HCT116 (cell line): ENCODE results near the gene RTN4RL1. TPM values are rescaled to one million over a fixed set of nuclear protein-coding genes. Genes with fewer than 3 reads are reported as not detected.

Experiments used
- ATAC-seq: fragments of 200-7000 bp; cut with Tn5 transposase; 2 replicates; pipeline ENCODE4 v1.9.1; 2020; ENCODE audit warnings: mild to moderate bottlenecking, moderate library complexity
- BruUV-seq: library from RNA; stranded (reverse); fragments of 400-500 nt; replicated peaks from 2 replicates; lab custom pipeline; 2021; lab: Mats Ljungman, UMichigan
- CTCF ChIA-PET: fragments of 300-600 bp; sonication (Branson Sonifier 250); formaldehyde crosslinking; loops from one replicate; lab custom pipeline; 2021; ENCODE audit warnings: antibody characterized with exemption; lab: Charles Lee
- POLR2A ChIA-PET: fragments of 300-600, 350-600 bp; sonication (Branson Sonifier 250); formaldehyde crosslinking; loops from one replicate; lab custom pipeline; 2021; ENCODE audit warnings: antibody characterized with exemption; lab: Charles Lee
- RAD21 ChIA-PET, 2 experiments: fragments of 300-600 bp; sonication (Branson Sonifier 250); formaldehyde crosslinking; loops; one replicate each; lab custom pipeline; 2023; ENCODE audit warnings: low total read pairs in 2 of 2; ENCODE audit not compliant: uncharacterized antibody in 2 of 2, unreplicated experiment in 2 of 2, low non-redundant PET in 1 of 2; lab: Charles Lee
- DNase-seq: peaks from one replicate; pipeline ENCODE4 v3.0.0-alpha.2; 2010; ENCODE audit warnings: low read depth, low spot score
- H2AFZ ChIP-seq: fragments of 200-600 bp; shearing (Covaris generic), sonication (generic); 2 replicates; pipeline ENCODE4 v1.6.1; 2017; ENCODE audit warnings: low read depth, mixed run types, mixed read lengths, antibody characterized with exemption, low read length; ENCODE audit not compliant: poor library complexity, severe bottlenecking
- H3K27ac ChIP-seq: 2 replicates; pipeline ENCODE4 v1.5.1; 2012; ENCODE audit warnings: low read depth, low read length
- H3K27me3 ChIP-seq: fragments of 200-600 bp; sonication (generic); 2 replicates; pipeline ENCODE4 v1.6.1; 2016; ENCODE audit warnings: mixed run types, low read length, mixed read lengths; ENCODE audit not compliant: insufficient read depth
- H3K36me3 ChIP-seq, 2 experiments: fragments of 200-500 bp in 1 of 2; fragments of 200-600 bp in 1 of 2; sonication (Bioruptor generic) in 1 of 2; sonication (generic) in 1 of 2; 2 replicates each; pipeline versions ENCODE4 v1.5.1 to v1.6.1; 2014 to 2016; ENCODE audit warnings: low read length in 2 of 2, inconsistent platforms in 1 of 2, mixed read lengths in 1 of 2, mixed run types in 1 of 2; ENCODE audit not compliant: insufficient read depth in 2 of 2, control insufficient read depth in 1 of 2
- H3K4me1 ChIP-seq, 2 experiments: fragments of 200-600 bp in 1 of 2; sonication (generic) in 1 of 2; 2 replicates each; pipeline versions ENCODE4 v1.5.1 to v1.6.1; 2012 to 2017; ENCODE audit warnings: low read length in 2 of 2, inconsistent platforms in 1 of 2, mild to moderate bottlenecking in 1 of 2, mixed read lengths in 1 of 2, mixed run types in 1 of 2, moderate library complexity in 1 of 2; ENCODE audit not compliant: insufficient read depth in 2 of 2, control insufficient read depth in 1 of 2
- H3K4me2 ChIP-seq: fragments of 200-600 bp; sonication (generic); 2 replicates; pipeline ENCODE4 v1.6.1; 2017; ENCODE audit warnings: mixed run types, low read length, mixed read lengths
- H3K4me3 ChIP-seq, 2 experiments: fragments of 200-600 bp in 1 of 2; sonication (generic) in 1 of 2; replicated peaks in 1 of 2; 2 replicates each; pipeline ENCODE4 v1.5.1; 2011 to 2016; ENCODE audit warnings: low read length in 2 of 2, control low read depth in 1 of 2, low read depth in 1 of 2, mild to moderate bottlenecking in 1 of 2, mixed read lengths in 1 of 2, mixed run types in 1 of 2
- H3K79me2 ChIP-seq: fragments of 200-600 bp; sonication (generic); 2 replicates; pipeline ENCODE4 v1.6.1; 2017; ENCODE audit warnings: mild to moderate bottlenecking, mixed run types, low read length, moderate library complexity, mixed read lengths; ENCODE audit not compliant: insufficient read depth
- H3K9ac ChIP-seq: fragments of 200-600 bp; sonication (generic); 2 replicates; pipeline ENCODE4 v1.6.1; 2016; ENCODE audit warnings: low read length, mixed read lengths
- H3K9me2 ChIP-seq: fragments of 200-600 bp; sonication (generic), shearing (Covaris generic); 2 replicates; pipeline ENCODE4 v1.6.1; 2017; ENCODE audit warnings: mixed run types, mild to moderate bottlenecking, moderate library complexity; ENCODE audit not compliant: insufficient read depth
- H3K9me3 ChIP-seq, 2 experiments: fragments of 200-500 bp in 1 of 2; fragments of 200-600 bp in 1 of 2; sonication (Bioruptor generic) in 1 of 2; sonication (generic) in 1 of 2; 2 replicates each; pipeline ENCODE4 v1.6.1; 2014 to 2017; ENCODE audit warnings: low read length in 2 of 2, mixed read lengths in 2 of 2, inconsistent platforms in 1 of 2, low read depth in 1 of 2, mild to moderate bottlenecking in 1 of 2, mixed run types in 1 of 2, moderate library complexity in 1 of 2; ENCODE audit not compliant: control insufficient read depth in 1 of 2, insufficient read depth in 1 of 2
- H4K20me1 ChIP-seq: fragments of 200-600 bp; sonication (generic), shearing (Covaris generic); 2 replicates; pipeline ENCODE4 v1.6.1; 2017; ENCODE audit warnings: mixed run types, mild to moderate bottlenecking, moderate library complexity; ENCODE audit not compliant: insufficient read depth
- EGR1 ChIP-seq: IDR thresholded peaks from 2 replicates; pipeline ENCODE4 v1.6.1; 2012; ENCODE audit warnings: low read depth
- ELF1 ChIP-seq: IDR thresholded peaks from 2 replicates; pipeline ENCODE4 v1.6.1; 2012; ENCODE audit warnings: low read depth, borderline replicate concordance
- EZH2 ChIP-seq: fragments of 200-600 bp; sonication (generic); IDR thresholded peaks from 2 replicates; pipeline ENCODE4 v1.6.1; 2017; ENCODE audit warnings: antibody characterized with exemption, mixed run types
- FOSL1 ChIP-seq: IDR thresholded peaks from 2 replicates; pipeline ENCODE4 v1.6.1; 2012; ENCODE audit warnings: low read depth
- MAX ChIP-seq: IDR thresholded peaks from 2 replicates; pipeline ENCODE4 v1.6.1; 2012
- POLR2A ChIP-seq: IDR thresholded peaks from 2 replicates; pipeline ENCODE4 v1.7.0; 2011; ENCODE audit warnings: borderline replicate concordance; ENCODE audit not compliant: insufficient read depth, insufficient read length; ENCODE audit errors: extremely low read depth
- RAD21 ChIP-seq: IDR thresholded peaks from 2 replicates; pipeline ENCODE4 v1.6.1; 2012; ENCODE audit warnings: low read depth, mild to moderate bottlenecking
- REST ChIP-seq: IDR thresholded peaks from 2 replicates; pipeline ENCODE4 v1.6.1; 2012; ENCODE audit warnings: low read depth
- SP1 ChIP-seq: IDR thresholded peaks from 2 replicates; pipeline ENCODE4 v1.6.1; 2012; ENCODE audit warnings: low read depth
- SRF ChIP-seq: IDR thresholded peaks from 2 replicates; pipeline ENCODE4 v1.6.1; 2012; ENCODE audit warnings: low read depth
- YY1 ChIP-seq: IDR thresholded peaks from 2 replicates; pipeline ENCODE4 v1.6.1; 2011; ENCODE audit warnings: low read length, low read depth, moderate library complexity, mild to moderate bottlenecking; ENCODE audit not compliant: insufficient replicate concordance; ENCODE audit errors: extremely low read depth
- ZNF274 ChIP-seq: fragments of 200-500 bp; sonication (Bioruptor generic); IDR thresholded peaks from 2 replicates; pipeline ENCODE4 v1.6.1; 2014; ENCODE audit warnings: mild to moderate bottlenecking, low read depth, low read length, inconsistent platforms
- intact Hi-C: fragments of 100-400 bp; cut with micrococcal nuclease; formaldehyde crosslinking; loops from 2 replicates; pipeline ENCODE4 v1.10.0; 2022
- total RNA-seq: library from RNA; stranded (reverse); gene quantifications from one replicate; pipeline ENCODE4 v1.2.1, GENCODE V29; 2021; ENCODE audit not compliant: unreplicated experiment

RTN4RL1 gene
- total RNA-seq, 1 experiment from 2014 or later = 3.7 TPM

GRCh38 chr17:2071024-2071385, 45.9 kb upstream of the RTN4RL1 start:
- no peak overlapping the region for H3K4me2 ChIP-seq
- H4K20me1 ChIP-seq = no peaks in the 10 kb centered on the region
- POLR2A ChIA-PET = no interaction called here
- H3K4me1 ChIP-seq = peaks cover 0 to 14% of the 10 kb centered on the region in 2 experiments; a peak in 1 of 4 replicates
- no peaks in the 10 kb centered on the region for H3K9me2 ChIP-seq
- intact Hi-C loops = no loop called here
- no peak for DNase-seq
- H3K27me3 ChIP-seq = no peaks in the 10 kb centered on the region
- CTCF ChIA-PET = interaction anchor here (0.8 to 1.4 kb wide), 2 partner anchors 12 to 174 kb away, joined by 3 to 4 read pairs; no protein-coding TSS in a partner anchor
- TF ChIP-seq SP1 = no peak
- TF ChIP-seq YY1 = no peak
- TF ChIP-seq ZNF274 = no peak
- TF ChIP-seq POLR2A = no peak
- TF ChIP-seq EGR1 = no peak
- TF ChIP-seq SRF = no peak
- TF ChIP-seq RAD21 = no peak
- TF ChIP-seq EZH2 = no peak
- no peak for TF ChIP-seq MAX
- TF ChIP-seq REST = no peak
- no peak for TF ChIP-seq ELF1
- no peak for TF ChIP-seq FOSL1
- H2AFZ ChIP-seq = no peak overlapping the region
- no peak overlapping the region for H3K27ac ChIP-seq
- no peak overlapping the region for H3K9ac ChIP-seq
- no peaks in the 10 kb centered on the region for H3K36me3 ChIP-seq
- H3K9me3 ChIP-seq = no peaks in the 10 kb centered on the region
- H3K4me3 ChIP-seq = no peak overlapping the region
- no TSS peak for BruUV-seq
- ATAC-seq = no peak
- RAD21 ChIA-PET = no interaction called here
- H3K79me2 ChIP-seq = no peaks in the 10 kb centered on the region
